K562 (cell line): ENCODE measurements around the gene SCAPER. TPM values are rescaled to one million over a fixed set of nuclear protein-coding genes. Genes with fewer than 3 reads are reported as not detected.

ENCODE experiments used
- ARID3B ChIP-seq: fragments of 250-450 bp; sonication (Bioruptor Pico); IDR thresholded peaks from 2 replicates; pipeline ENCODE4 v1.4.0; 2020; ENCODE audit warnings: borderline replicate concordance
- ASH1L ChIP-seq: fragments of 450-650 bp; IDR thresholded peaks from 2 replicates; pipeline ENCODE4 v1.6.1; 2018; ENCODE audit warnings: borderline replicate concordance, mild to moderate bottlenecking, low read depth; ENCODE audit not compliant: partially characterized antibody
- CREB3 ChIP-seq: fragments of 450-650 bp; conservative IDR thresholded peaks from 2 replicates; pipeline ENCODE4 v1.6.1; 2016; ENCODE audit warnings: missing genetic modification characterization, low read depth, mild to moderate bottlenecking, missing compliant biosample characterization, moderate library complexity
- HMGN3 ChIP-seq: IDR thresholded peaks from 2 replicates; pipeline ENCODE4 v1.6.1; 2011; ENCODE audit warnings: borderline replicate concordance, low read depth, mild to moderate bottlenecking, mixed read lengths, low read length; ENCODE audit not compliant: insufficient read length; ENCODE audit errors: extremely low read depth
- HNRNPK ChIP-seq: fragments of 200-400 bp; formaldehyde crosslinking; IDR thresholded peaks from one replicate; pipeline ENCODE4 v1.6.1; 2018; ENCODE audit warnings: mild to moderate bottlenecking, low read depth, low read length; ENCODE audit not compliant: poor library complexity, severe bottlenecking
- MAFG ChIP-seq: fragments of 450-650 bp; conservative IDR thresholded peaks from 2 replicates; pipeline ENCODE4 v1.6.1; 2016; ENCODE audit warnings: missing genetic modification characterization, missing compliant biosample characterization
- NFE2L1 ChIP-seq: fragments of 450-650 bp; IDR thresholded peaks from 2 replicates; pipeline ENCODE4 v1.6.1; 2016; ENCODE audit warnings: missing genetic modification characterization, low read depth, mild to moderate bottlenecking, missing compliant biosample characterization, moderate library complexity, borderline replicate concordance
- PCBP1 ChIP-seq: fragments of 200-400 bp; formaldehyde crosslinking; IDR thresholded peaks from 2 replicates; pipeline ENCODE4 v1.6.1; 2018; ENCODE audit warnings: mild to moderate bottlenecking, low read depth, low read length; ENCODE audit not compliant: poor library complexity, severe bottlenecking
- SRSF1 ChIP-seq: fragments of 200-400 bp; formaldehyde crosslinking; IDR thresholded peaks from 2 replicates; pipeline ENCODE4 v1.6.1; 2017; ENCODE audit warnings: mild to moderate bottlenecking, low read depth, low read length, moderate library complexity
- SUPT5H ChIP-seq: fragments of 450-650 bp; IDR thresholded peaks from 2 replicates; pipeline ENCODE4 v1.6.1; 2016
- TAF1 ChIP-seq: IDR thresholded peaks from 2 replicates; pipeline ENCODE4 v1.6.1; 2011; ENCODE audit warnings: mild to moderate bottlenecking, low read length, moderate library complexity; ENCODE audit not compliant: insufficient read depth, control insufficient read depth, severe bottlenecking; ENCODE audit errors: extremely low read depth
- VEZF1 ChIP-seq: fragments of 200-800 bp; sonication (Bioruptor generic); IDR thresholded peaks from 2 replicates; pipeline ENCODE4 v1.6.1; 2017; ENCODE audit warnings: missing genetic modification characterization, missing compliant biosample characterization
- ZBTB5 ChIP-seq: fragments of 450-650 bp; IDR thresholded peaks from 2 replicates; pipeline ENCODE4 v1.6.1; 2017; ENCODE audit warnings: antibody characterized with exemption
- ZNF277 ChIP-seq: fragments of 250-450 bp; sonication (Bioruptor Pico); IDR thresholded peaks from 2 replicates; pipeline ENCODE4 v1.8.0; 2022; ENCODE audit warnings: inconsistent platforms, mild to moderate bottlenecking, moderate library complexity, borderline replicate concordance
- ZNF398 ChIP-seq: fragments of 250-450 bp; sonication (Bioruptor Pico); IDR thresholded peaks from 2 replicates; pipeline ENCODE4 v1.8.0; 2021; ENCODE audit warnings: moderate library complexity, mild to moderate bottlenecking, inconsistent platforms
- polyA plus RNA-seq, 8 experiments: library from polyadenylated mRNA; depleted of rRNA in 4 of 8; stranded (reverse) in 5 of 8; unstranded in 3 of 8; fragments of >200 nt; fragmentation: Nextera tagmentation in 2 of 8; fragmentation: Illumina TruSeq in 1 of 8; extraction: Ambion mirVana in 2 of 8; extraction: Trizol in 1 of 8; gene quantifications; 2 replicates each; pipeline versions ENCODE4 v1.2.1 to v1.2.3, GENCODE V29; 2011 to 2014; ENCODE audit warnings: inconsistent platforms in 1 of 8, missing spikeins in 1 of 8
- total RNA-seq, 7 experiments: library from RNA; depleted of rRNA in 6 of 7; stranded (reverse); fragments of >200 nt in 6 of 7; fragmentation: Illumina TruSeq in 2 of 7; extraction: Trizol in 2 of 7; gene quantifications; 2 replicates each; pipeline versions ENCODE4 v1.2.1 to v1.2.3, GENCODE V29; 2011 to 2021; ENCODE audit warnings: low replicate concordance in 1 of 7

SCAPER gene
- total and polyA plus RNA-seq, 9 of the 15 experiments (the other 6 are each of a cell fraction or from before 2014, with no cell fraction given), result 1.3 to 5.7 (median 3.2) TPM

GRCh38 chr15:76336254-76337058 lies 568.7 kb downstream of the SCAPER start, which contains the start of gene ISL2 (continued):
- TF ChIP-seq VEZF1 (CRISPR knock-in tag) (peak; percentile 94), ARID3B (CRISPR knock-in tag) (no peak), ZBTB5 (peak; percentile 74), PCBP1 (peak; percentile 33), NFE2L1 (no peak), ZNF277 (CRISPR knock-in tag) (no peak), ZNF398 (CRISPR knock-in tag) (no peak), TAF1 (peak; percentile 89), HNRNPK (no peak), MAFG (peak; percentile 26; the same call in 1 of the 2 replicates), HMGN3 (peak; percentile 87), ASH1L (no peak), SRSF1 (no peak), CREB3 (tag) (no peak), SUPT5H (peak; percentile 85)
